PC-3 (cell line): ENCODE data around the gene GPR42. TPM values are rescaled to one million over a fixed set of nuclear protein-coding genes. Genes with fewer than 3 reads are reported as not detected.

ENCODE experiments used
- ATAC-seq: fragments of 200-7000 bp; cut with Tn5 transposase; 2 replicates; pipeline ENCODE4 v1.9.1; 2020; ENCODE audit warnings: mild to moderate bottlenecking, moderate library complexity
- BruUV-seq: library from RNA; stranded (reverse); fragments of 400-500 nt; replicated peaks from 2 replicates; lab custom pipeline; 2021; lab: Mats Ljungman, UMichigan
- CTCF ChIA-PET: fragments of 300-600 bp; sonication (Branson Sonifier 250); formaldehyde crosslinking; loops from one replicate; lab custom pipeline; 2022; ENCODE audit warnings: antibody characterized with exemption; lab: Charles Lee
- POLR2A ChIA-PET: fragments of 300-600 bp; sonication (Branson Sonifier 250); formaldehyde crosslinking; loops from one replicate; lab custom pipeline; 2022; ENCODE audit warnings: antibody characterized with exemption; ENCODE audit not compliant: unreplicated experiment; lab: Charles Lee
- DNase-seq: peaks from one replicate; pipeline ENCODE4 v3.0.0-alpha.2; 2015
- H2AFZ ChIP-seq: fragments of 300-600 bp; sonication (generic); 2 replicates; pipeline ENCODE4 v1.6.0; 2016; ENCODE audit warnings: antibody characterized with exemption, low read length
- H3F3A ChIP-seq: fragments of 300-600 bp; sonication (generic); one replicate; pipeline ENCODE4 v1.6.0; 2017; ENCODE audit warnings: antibody characterized with exemption, low read length, control low read depth, mild to moderate bottlenecking; ENCODE audit not compliant: unreplicated experiment
- H3K27ac ChIP-seq: fragments of 300-600 bp; sonication (generic); 2 replicates; pipeline ENCODE4 v1.5.1; 2016; ENCODE audit warnings: mild to moderate bottlenecking, low read length
- H3K27me3 ChIP-seq: fragments of 300-600 bp; sonication (generic); 2 replicates; pipeline ENCODE4 v1.6.1; 2016; ENCODE audit warnings: low read length, mixed read lengths
- H3K36me3 ChIP-seq: fragments of 300-600 bp; sonication (generic); 2 replicates; pipeline ENCODE4 v1.6.1; 2016; ENCODE audit warnings: low read depth, mixed run types, low read length, mixed read lengths
- H3K4me1 ChIP-seq: fragments of 300-600 bp; sonication (generic); 2 replicates; pipeline ENCODE4 v1.5.1; 2016; ENCODE audit warnings: low read length; ENCODE audit not compliant: insufficient read depth
- H3K4me2 ChIP-seq: fragments of 300-600 bp; sonication (generic); 2 replicates; pipeline ENCODE4 v1.6.0; 2016; ENCODE audit warnings: low read length
- H3K4me3 ChIP-seq: fragments of 300-600 bp; sonication (generic); 2 replicates; pipeline ENCODE4 v1.5.1; 2016; ENCODE audit warnings: mild to moderate bottlenecking, low read length, mixed read lengths
- H3K79me2 ChIP-seq: fragments of 300-600 bp; sonication (generic); 2 replicates; pipeline ENCODE4 v1.6.1; 2017; ENCODE audit warnings: low read length, mixed read lengths
- H3K9ac ChIP-seq: fragments of 300-600 bp; sonication (generic); 2 replicates; pipeline ENCODE4 v1.6.0; 2016; ENCODE audit warnings: mild to moderate bottlenecking, low read length
- H3K9me2 ChIP-seq: fragments of 300-600 bp; sonication (generic); replicated peaks from 2 replicates; pipeline ENCODE4 v1.6.1; 2016; ENCODE audit warnings: mixed run types, low read length, mixed read lengths
- H3K9me3 ChIP-seq: fragments of 300-600 bp; sonication (generic); 2 replicates; pipeline ENCODE4 v1.6.1; 2016; ENCODE audit warnings: low read length, mixed read lengths
- H4K20me1 ChIP-seq: fragments of 300-600 bp; sonication (generic); 2 replicates; pipeline ENCODE4 v1.6.1; 2016; ENCODE audit warnings: low read length, mixed read lengths
- EZH2 ChIP-seq: fragments of 300-600 bp; sonication (generic); IDR thresholded peaks from one replicate; pipeline ENCODE4 v1.6.1; 2017; ENCODE audit warnings: antibody characterized with exemption, mild to moderate bottlenecking, low read length; ENCODE audit not compliant: unreplicated experiment
- EZH2phosphoT487 ChIP-seq: fragments of 300-600 bp; sonication (generic); IDR thresholded peaks from 2 replicates; pipeline ENCODE4 v1.6.1; 2018; ENCODE audit warnings: mild to moderate bottlenecking, antibody characterized with exemption, low read length, borderline replicate concordance
- intact Hi-C: fragments of 100-400 bp; cut with micrococcal nuclease; formaldehyde crosslinking; loops from 2 replicates; pipeline ENCODE4 v1.9.0; 2023
- total RNA-seq: library from RNA; depleted of rRNA; stranded (reverse); fragments of >200 nt; gene quantifications from 2 replicates; pipeline ENCODE4 v1.2.3, GENCODE V29; 2014
- TF ChIP-seq, protein P1 (sequence below): fragments of 300-600 bp; sonication (generic); conservative IDR thresholded peaks from 2 replicates; pipeline ENCODE4 v1.5.1; 2017; ENCODE audit warnings: antibody characterized with exemption, low read depth, mild to moderate bottlenecking, low read length

Gene GPR42
- total RNA-seq, 1 experiment from 2014 or later, result not detected

DNA sequence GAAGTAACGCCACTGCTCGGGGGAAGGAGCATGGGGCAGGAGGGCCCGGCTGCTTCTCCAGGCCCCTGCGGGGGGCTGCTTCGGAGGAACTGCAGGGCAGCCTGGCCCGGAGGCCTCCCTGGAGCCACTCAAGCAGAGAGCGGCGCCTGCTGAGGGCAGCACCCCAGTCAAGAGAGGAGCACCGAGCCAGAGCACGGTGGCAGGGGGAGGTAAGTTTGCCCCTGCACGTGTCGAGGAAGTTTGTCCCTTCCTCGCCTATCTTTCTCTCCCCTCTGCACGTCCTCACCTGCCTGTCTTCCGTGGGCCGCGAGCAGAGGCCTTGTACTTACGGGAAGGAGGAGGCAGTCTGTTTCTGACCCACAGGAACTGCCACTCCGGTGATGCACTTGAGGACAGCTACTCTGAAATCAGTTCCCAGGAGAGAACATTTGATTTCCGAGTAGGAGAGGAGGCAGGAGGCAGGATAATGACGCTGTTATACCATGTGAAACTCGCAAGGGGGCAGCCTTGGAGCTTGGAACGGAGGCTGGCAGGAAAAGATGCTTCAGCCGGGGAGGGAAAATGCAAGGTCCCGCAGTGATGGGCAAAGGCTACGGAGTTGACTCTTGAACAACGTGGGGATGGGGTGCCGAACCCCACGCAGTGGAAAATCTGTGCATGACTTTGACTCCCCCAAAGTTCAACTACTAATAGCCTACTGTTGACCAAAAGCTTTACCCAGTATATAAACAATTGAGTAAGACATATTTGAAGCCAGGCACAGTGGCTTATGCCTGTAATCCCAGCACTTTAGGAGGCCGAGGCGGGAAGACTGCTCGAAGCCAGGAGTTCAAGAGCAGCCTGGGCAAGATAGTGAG lies 18.2 kb upstream of the GPR42 start:
- CTCF ChIA-PET, result interaction anchor here (1.0 to 1.7 kb wide), 3 partner anchors 116 to 142 kb away, joined by 3 to 5 read pairs (median 5); no protein-coding TSS in a partner anchor
- no peak overlapping the region for H2AFZ ChIP-seq

DNA sequence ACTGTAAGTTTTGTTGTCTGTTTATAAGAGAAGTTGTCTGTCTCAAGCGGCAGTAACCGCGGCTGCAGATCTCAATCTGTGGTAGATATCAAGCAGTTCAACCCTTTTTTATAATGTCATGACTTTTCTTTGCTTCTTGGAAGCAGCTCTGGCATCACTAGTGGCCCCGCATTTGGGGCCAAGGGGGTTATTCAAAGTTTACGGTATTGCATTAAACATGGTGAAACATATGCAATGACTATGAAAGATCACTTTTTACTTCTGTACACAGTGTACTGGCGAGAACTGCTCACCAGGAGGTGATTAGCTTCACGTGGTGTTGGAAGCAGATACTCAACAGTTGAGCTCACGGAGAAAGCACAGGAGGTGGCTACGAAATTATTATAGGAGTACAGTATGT lies 17.2 kb upstream of the GPR42 start:
- H3K27me3 ChIP-seq, result peaks cover 10% of the 10 kb centered on the region; the same call in 1 of the 2 replicates
- no peak; the same call in 1 of the 2 replicates for ATAC-seq
- ChIA-PET POLR2A (no interaction called here), CTCF (interaction anchor here (1.0 to 1.7 kb wide), 3 partner anchors 115 to 141 kb away, joined by 3 to 5 read pairs (median 5); no protein-coding TSS in a partner anchor)
- DNase-seq, result no peak
- no peaks in the 10 kb centered on the region for H4K20me1 ChIP-seq
- no peaks in the 10 kb centered on the region for H3K79me2 ChIP-seq
- H3K4me2 ChIP-seq, result no peak overlapping the region
- no peak for TF ChIP-seq EZH2
- TF ChIP-seq, protein P1, sequence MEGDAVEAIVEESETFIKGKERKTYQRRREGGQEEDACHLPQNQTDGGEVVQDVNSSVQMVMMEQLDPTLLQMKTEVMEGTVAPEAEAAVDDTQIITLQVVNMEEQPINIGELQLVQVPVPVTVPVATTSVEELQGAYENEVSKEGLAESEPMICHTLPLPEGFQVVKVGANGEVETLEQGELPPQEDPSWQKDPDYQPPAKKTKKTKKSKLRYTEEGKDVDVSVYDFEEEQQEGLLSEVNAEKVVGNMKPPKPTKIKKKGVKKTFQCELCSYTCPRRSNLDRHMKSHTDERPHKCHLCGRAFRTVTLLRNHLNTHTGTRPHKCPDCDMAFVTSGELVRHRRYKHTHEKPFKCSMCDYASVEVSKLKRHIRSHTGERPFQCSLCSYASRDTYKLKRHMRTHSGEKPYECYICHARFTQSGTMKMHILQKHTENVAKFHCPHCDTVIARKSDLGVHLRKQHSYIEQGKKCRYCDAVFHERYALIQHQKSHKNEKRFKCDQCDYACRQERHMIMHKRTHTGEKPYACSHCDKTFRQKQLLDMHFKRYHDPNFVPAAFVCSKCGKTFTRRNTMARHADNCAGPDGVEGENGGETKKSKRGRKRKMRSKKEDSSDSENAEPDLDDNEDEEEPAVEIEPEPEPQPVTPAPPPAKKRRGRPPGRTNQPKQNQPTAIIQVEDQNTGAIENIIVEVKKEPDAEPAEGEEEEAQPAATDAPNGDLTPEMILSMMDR, result no peak
- no peak for TF ChIP-seq EZH2phosphoT487
- no peaks in the 10 kb centered on the region for H3K9me2 ChIP-seq
- BruUV-seq, result no TSS peak
- no peak overlapping the region for H3K4me3 ChIP-seq
- H3K9me3 ChIP-seq, result no peaks in the 10 kb centered on the region
- no peak overlapping the region for H3K27ac ChIP-seq
- intact Hi-C loops, result no loop called here
- no peaks in the 10 kb centered on the region; the same call in 1 of the 2 replicates for H3K36me3 ChIP-seq
- no peaks in the 10 kb centered on the region for H3K4me1 ChIP-seq
- no peaks in the 10 kb centered on the region for H3F3A ChIP-seq
- no peak overlapping the region for H3K9ac ChIP-seq
- H2AFZ ChIP-seq, result no peak overlapping the region

More for the DNA sequence above, 18.2 kb upstream of the GPR42 start:
- TF ChIP-seq EZH2phosphoT487, result no peak
- TF ChIP-seq, protein P1, result peak; percentile 75
- H3K9me2 ChIP-seq, result no peaks in the 10 kb centered on the region
- ATAC-seq, result peak; percentile 64
- H3K9ac ChIP-seq, result no peak overlapping the region
- H3K36me3 ChIP-seq, result no peaks in the 10 kb centered on the region; the same call in 1 of the 2 replicates
- H3K79me2 ChIP-seq, result no peaks in the 10 kb centered on the region
- BruUV-seq, result no TSS peak
- intact Hi-C loops, result no loop called here
- H3K9me3 ChIP-seq, result no peaks in the 10 kb centered on the region
- H3K27me3 ChIP-seq, result peaks cover 11% of the 10 kb centered on the region
- POLR2A ChIA-PET, result no interaction called here
- no peaks in the 10 kb centered on the region for H3K4me1 ChIP-seq
- H3K27ac ChIP-seq, result no peak overlapping the region
- H4K20me1 ChIP-seq, result no peaks in the 10 kb centered on the region
- H3K4me2 ChIP-seq, result no peak overlapping the region
- H3F3A ChIP-seq, result no peaks in the 10 kb centered on the region
- no peak overlapping the region for H3K4me3 ChIP-seq
- DNase-seq, result peak; percentile 63

DNA sequence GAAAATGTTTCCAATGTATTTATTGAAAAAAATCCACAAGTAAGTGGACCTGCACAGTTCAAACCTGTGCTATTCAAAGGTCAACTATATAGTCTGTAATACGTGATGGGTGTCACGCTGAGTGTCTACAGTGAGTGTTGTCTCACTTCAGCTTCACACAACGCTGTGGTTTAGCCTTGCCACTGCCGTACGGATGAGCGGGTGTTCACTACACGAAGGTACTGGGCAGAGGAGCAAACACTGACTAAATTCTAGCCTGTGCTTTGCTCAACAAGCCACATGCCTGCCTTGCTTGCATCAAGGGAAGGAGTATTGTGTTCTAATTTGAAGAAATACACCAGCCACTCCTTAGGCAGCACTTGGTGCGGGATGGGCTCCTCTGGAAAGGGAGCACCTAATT lies 16.0 kb upstream of the GPR42 start:
- no peak for DNase-seq
- H3F3A ChIP-seq, result no peaks in the 10 kb centered on the region
- H3K36me3 ChIP-seq, result no peaks in the 10 kb centered on the region; the same call in 1 of the 2 replicates
- no peak overlapping the region for H3K4me2 ChIP-seq
- BruUV-seq, result no TSS peak
- intact Hi-C loops, result no loop called here
- H3K27me3 ChIP-seq, result peaks cover 10% of the 10 kb centered on the region; the same call in 1 of the 2 replicates
- no peak overlapping the region for H3K27ac ChIP-seq
- no peaks in the 10 kb centered on the region for H4K20me1 ChIP-seq
- no peaks in the 10 kb centered on the region for H3K79me2 ChIP-seq
- no peaks in the 10 kb centered on the region for H3K9me3 ChIP-seq
- no peak overlapping the region for H3K9ac ChIP-seq
- no peaks in the 10 kb centered on the region for H3K9me2 ChIP-seq
- TF ChIP-seq EZH2phosphoT487 (no peak), EZH2 (no peak)
- TF ChIP-seq, protein P1, result no peak
- H3K4me1 ChIP-seq, result no peaks in the 10 kb centered on the region
- H2AFZ ChIP-seq, result no peak overlapping the region
- ChIA-PET POLR2A (no interaction called here), CTCF (no interaction called here)
- H3K4me3 ChIP-seq, result no peak overlapping the region
- ATAC-seq, result no peak
